HG03060 (cell line): ENCODE data around the gene STK32C.
"Not testable (repeated sequence)": the region's sequence is repeated elsewhere in the genome, so short reads cannot be mapped to it uniquely, and the experiment has no call there.

ENCODE experiments used
- ATAC-seq: cut with Tn5 transposase; IDR thresholded peaks from one replicate; pipeline ENCODE4 v1.9.1; 2021; ENCODE audit warnings: low read depth, moderate number of reproducible peaks; ENCODE audit not compliant: unreplicated experiment

Gene STK32C

GRCh38 chr10:132270721-132271457, 36.9 kb downstream of the STK32C start:
- no peak for ATAC-seq

- no peak for ATAC-seq
Measured at GRCh38 chr10:132270256-132270655, 37.5 kb downstream of the STK32C start.

- no peak for ATAC-seq
Measured at GRCh38 chr10:132269266-132270230, 38.2 kb downstream of the STK32C start.

GRCh38 chr10:132267916-132268315, 39.8 kb downstream of the STK32C start:
- not testable (repeated sequence) for ATAC-seq

GRCh38 chr10:132266594-132267161, 41.1 kb downstream of the STK32C start:
- ATAC-seq, result no peak

- ATAC-seq, result no peak
Measured at GRCh38 chr10:132265890-132266496, 41.8 kb downstream of the STK32C start.

GRCh38 chr10:132264966-132265889, 42.5 kb downstream of the STK32C start:
- ATAC-seq, result no peak

GRCh38 chr10:132264306-132264950, 43.3 kb downstream of the STK32C start:
- ATAC-seq, result no peak

GRCh38 chr10:132263866-132264265, 43.9 kb downstream of the STK32C start:
- ATAC-seq, result no peak

- ATAC-seq, result no peak
Measured at GRCh38 chr10:132259702-132260482, 47.9 kb downstream of the STK32C start.

GRCh38 chr10:132258423-132258822, 49.3 kb downstream of the STK32C start:
- ATAC-seq, result no peak

GRCh38 chr10:132257907-132258306, 49.8 kb downstream of the STK32C start:
- ATAC-seq, result no peak

- no peak for ATAC-seq
Measured at GRCh38 chr10:132257271-132257670, 50.5 kb downstream of the STK32C start.

- no peak for ATAC-seq
Measured at GRCh38 chr10:132256866-132257265, 50.9 kb downstream of the STK32C start.

GRCh38 chr10:132255489-132256344, 52.0 kb downstream of the STK32C start:
- no peak for ATAC-seq

- no peak for ATAC-seq
Measured at GRCh38 chr10:132254841-132255240, 52.9 kb downstream of the STK32C start.

- ATAC-seq, result no peak
Measured at GRCh38 chr10:132253092-132253687, 54.6 kb downstream of the STK32C start.
